NCI-H1694 treated with DMSO at 0.1 percent for 48 hours (cell line): ENCODE data around the gene TPP2.
A peak's percentile ranks its signal among the peaks of the same experiment; 100 is the strongest.

ENCODE experiments used
- DNase-seq: peaks from one replicate; lab custom pipeline; 2025; lab: John Stamatoyannopoulos, UW

Gene TPP2

DNA sequence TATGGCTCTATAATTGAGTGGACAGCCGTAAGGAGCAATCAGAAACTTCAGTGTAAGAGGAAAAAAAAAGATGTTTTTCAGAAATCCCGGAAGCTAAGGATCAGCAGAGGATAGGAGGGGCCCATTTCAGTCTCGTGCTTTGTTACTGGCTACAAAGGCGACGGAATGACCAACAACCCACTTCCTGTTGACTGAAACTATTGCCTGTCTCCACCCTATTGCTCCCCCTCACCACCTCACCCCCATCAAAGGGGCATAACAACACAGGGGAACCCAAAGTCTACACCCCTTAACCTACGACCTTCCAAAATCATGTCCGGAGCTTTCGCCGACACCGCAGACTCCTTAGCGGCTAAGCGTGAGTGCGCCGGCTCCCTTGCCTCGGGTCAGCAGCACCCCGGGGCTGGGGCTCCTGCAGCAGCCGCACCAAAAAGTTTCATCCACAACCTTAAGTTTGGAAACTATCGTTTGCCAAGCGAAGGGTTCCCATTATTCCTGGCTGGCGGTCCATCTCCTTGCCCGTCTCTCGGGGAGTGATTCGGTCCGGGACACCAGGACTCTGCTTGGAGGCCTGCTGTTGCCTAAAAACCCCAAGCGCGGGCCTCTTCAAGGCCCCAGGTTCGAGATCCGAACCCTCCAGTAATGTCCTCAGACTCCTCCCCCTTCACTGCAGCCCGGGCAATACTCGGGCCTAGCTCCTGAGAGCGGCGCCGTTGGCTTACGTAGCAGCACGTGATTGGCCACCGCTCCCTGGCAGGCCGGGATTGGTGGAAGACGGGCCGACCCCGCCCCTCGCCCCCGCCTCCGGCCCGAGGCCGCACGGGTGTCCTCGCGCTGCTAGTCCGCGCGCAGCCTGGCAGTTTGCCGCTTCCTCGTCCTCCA, at the start of gene TPP2:
TPP2 (plus strand) TSS at position 840 of the 882 bp plus-strand sequence. CDS start 53 bp downstream, outside the sequence.
- DNase-seq, result peak; percentile 96

GRCh38 chr13:102548811-102549210, 48.0 kb upstream of the TPP2 start:
- no peak for DNase-seq

DNA sequence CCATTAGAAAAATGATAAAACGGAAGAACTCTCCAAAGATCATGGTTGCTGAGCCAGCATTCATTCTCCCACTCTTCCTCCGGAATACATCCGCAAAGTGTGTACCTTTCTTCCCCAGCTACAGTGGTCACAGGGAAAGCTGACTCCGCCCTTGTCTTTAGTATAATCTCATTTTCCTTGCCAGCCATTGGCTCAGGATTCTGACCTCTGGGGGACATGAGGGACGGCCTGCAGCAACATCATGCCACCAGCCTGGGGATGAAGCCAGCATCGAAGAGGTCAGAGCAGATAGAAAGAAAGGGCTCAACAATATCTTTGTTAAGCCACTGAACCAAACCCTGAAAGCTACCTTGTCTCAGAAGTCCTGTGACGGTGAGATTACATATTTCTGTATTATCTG, 46.3 kb upstream of the TPP2 start:
- DNase-seq, result no peak

DNA sequence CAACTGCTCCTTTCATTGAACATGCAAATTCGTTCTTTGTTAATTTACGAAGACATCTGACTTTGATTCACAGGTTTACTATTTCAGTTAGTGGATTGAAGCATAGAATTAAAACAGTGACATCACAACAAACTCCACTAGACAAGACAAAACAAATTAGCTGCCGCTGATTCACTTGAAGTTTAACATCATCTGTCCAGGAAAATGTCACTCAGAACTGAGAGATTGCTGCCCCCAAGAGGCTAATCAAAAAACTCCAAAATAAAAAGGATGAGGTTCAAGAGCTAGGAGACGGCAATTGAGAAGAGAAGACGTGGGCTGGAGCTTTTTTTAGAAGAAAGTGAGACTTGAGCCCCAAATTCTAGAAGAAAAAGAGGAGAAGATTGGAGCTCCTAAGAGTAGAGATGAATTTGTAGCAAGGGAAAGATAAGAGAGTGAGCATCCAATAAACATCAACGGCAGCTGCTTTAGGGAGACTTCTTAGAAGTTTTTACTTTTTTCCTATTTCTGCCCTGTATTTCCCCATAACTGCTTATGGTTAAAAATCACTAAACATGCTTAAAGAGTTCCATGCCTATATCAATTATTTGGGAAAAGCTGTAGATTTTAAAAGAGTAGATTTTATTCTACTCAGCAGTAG, 40.8 kb upstream of the TPP2 start:
- DNase-seq, result peak; percentile 83

DNA sequence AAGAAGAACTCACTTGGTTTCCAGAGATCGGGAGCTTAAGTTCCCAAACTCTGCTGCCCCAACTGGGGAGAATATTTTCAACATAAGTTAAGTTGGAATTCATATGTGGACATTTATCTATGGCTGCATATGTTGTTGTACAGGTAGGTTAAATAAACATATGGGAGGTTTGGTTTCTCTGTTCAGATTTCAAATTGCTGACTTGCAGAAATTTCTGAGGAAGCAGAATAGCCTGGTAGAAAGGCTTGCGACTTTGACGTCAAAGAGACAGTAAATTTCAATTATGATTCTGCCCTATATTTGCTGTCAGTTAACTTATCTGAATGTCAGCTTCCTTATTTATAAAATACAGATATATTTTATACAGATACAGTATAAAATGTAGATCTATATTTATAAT, 40.0 kb upstream of the TPP2 start:
- DNase-seq, result no peak

DNA sequence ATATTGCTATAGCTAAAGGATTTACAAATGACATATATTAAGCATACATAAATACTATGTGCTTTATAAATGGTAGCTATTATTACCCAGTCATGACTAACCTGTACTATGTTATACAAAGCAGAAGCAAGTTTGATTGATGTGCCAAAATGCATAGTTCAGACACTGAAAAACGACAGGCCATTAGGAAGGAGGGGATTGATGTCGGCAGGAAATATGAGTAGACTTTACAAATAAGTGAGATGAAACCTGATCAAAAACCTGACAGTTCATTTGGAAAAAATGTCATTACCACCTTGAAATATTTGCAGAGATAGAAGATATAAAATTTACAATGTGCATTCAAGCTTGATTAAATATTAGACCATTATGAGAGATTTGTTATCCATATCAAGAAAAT, 38.8 kb upstream of the TPP2 start:
- DNase-seq, result no peak

DNA sequence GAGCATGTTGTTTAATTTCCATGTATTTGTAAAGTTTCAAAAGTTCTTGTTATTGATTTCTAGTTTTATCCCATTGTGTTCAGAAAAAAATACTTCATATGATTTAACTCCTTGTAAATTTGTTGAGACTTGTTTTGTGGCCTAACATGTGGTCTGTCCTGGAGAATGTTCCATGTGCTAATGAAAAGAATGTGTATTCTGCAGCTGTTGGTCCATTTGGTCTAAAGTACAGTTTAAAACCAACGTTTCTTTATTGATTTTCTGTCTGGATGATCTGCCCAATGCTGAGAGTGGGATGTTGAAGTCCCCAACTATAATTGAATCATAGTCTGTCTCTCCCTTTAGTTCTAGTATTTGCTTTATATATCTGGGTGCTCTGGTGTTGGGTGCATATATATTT, 34.9 kb upstream of the TPP2 start:
- DNase-seq, result no peak

GRCh38 chr13:102563267-102563666, 33.5 kb upstream of the TPP2 start:
- DNase-seq, result no peak

DNA sequence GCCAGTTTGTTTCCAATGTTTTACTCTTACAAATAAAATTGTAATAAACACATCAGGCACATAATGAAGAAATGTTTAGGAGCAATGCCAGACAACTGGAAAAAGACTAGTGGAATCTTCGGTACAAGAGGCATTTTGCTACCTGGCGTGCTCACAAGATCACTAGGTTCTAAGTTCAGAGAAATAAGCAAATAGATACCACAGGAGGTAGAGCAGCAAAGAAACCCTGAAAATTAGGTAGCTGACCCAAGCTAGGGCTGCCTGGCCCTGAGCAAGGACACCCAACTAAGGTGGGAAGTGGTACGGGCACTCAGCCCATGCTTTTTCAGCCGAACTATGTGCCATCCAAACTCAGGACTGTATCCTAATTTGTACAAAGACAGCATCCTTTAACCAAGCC, 32.2 kb upstream of the TPP2 start:
- no peak for DNase-seq

DNA sequence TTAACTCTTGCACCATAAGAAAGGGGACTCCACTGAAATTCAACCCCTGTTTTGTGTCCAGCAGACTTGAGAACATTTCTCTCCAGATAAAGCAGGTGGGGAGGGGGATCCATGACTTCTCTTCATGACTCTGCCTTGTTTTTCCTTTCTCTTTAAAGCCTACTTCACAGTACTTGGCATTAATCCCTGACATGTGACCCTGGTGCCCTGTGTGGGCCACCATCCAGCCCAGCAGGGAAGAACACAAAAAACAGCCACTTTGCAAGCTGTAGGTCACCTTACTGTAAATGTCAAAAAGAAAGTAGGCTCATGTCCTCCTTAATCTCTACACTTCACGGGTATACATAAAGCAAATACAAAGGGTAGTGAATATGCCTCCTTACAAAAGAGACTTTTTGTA, 30.3 kb upstream of the TPP2 start:
- no peak for DNase-seq

GRCh38 chr13:102567857-102568256, 28.9 kb upstream of the TPP2 start:
- DNase-seq, result no peak

GRCh38 chr13:102569488-102569887, 27.3 kb upstream of the TPP2 start:
- DNase-seq, result no peak

DNA sequence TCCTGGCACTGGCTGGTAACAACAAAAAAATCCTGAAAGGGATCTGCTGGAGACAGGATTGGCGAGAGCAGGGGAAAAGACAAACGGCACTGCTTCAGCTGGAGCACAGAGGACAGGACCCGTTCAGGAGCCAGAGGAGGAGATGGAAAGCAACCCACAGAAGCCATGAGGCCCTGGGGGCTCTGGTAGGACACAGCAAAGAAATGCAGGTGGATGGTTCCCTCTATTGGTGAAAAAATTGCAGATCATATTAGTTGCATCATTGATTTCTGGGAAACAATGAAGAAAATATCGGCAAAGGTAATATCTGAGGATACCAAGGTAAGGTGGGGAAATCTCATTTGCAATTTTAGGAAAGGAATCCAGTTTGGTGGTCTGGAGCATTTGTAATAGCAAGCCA, 25.7 kb upstream of the TPP2 start:
- peak; percentile 16 for DNase-seq

DNA sequence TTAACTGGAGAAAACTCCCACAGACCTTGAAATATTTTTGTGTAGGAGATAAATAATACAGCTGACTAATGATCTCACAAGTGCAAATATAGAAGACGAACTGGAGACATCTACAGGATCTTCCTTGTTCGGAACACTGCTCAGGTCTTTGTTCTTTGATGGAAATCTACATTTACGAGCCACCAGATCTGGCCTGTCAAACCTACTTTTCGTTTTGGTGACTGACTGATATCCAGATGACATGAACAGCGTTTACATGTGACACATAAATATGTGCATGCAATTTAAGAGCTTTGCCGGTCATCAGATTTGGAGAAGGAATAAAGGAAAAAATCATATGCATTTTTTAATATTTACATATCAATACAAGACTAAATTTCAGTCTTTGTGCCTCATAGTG, 24.5 kb upstream of the TPP2 start:
- no peak for DNase-seq

GRCh38 chr13:102580552-102581169, 16.1 kb upstream of the TPP2 start:
- peak; percentile 83 for DNase-seq

- DNase-seq, result no peak
Observed at GRCh38 chr13:102582256-102582655, 14.5 kb upstream of the TPP2 start.

DNA sequence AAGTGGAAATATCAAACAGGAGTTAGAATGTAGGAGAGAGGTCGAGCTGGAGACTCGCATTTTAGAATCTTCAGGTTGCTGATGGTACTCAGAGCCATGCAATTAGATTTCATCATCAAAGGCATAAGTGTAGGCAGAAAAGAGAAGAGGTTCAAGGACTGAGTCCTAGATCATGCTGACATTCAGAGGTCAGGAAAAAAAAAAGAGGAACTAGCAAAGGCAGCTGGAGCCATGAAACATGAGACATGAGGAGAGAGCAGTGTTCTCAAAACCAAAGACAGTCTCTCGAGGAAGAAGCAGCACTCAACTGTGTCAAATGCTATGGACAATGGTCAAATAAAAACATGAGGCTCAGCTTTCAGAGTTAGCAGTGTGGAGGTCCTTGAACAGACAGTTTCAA, 12.4 kb upstream of the TPP2 start:
- DNase-seq, result no peak

- no peak for DNase-seq
Observed at GRCh38 chr13:102586615-102587014, 10.2 kb upstream of the TPP2 start.

DNA sequence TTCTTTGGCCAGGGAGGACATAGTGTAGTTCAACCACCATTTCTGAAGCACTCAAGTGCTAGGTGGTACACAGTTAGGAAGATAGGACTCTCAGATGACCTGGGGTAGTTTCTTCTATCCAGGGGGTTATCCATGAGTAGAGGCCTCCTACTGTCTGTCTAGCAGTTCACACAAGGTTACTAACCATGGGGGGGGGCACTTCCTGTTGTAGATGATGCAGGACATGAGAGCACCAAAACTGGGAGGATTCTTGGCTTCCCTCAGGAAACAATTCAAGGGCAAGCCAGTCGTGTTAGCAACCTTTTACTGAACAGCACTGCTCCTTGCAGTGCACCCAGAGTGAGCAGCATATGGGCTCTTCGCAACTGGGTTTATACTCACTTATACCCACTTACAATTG, 8.9 kb upstream of the TPP2 start:
- no peak for DNase-seq

GRCh38 chr13:102589301-102589822, 7.4 kb upstream of the TPP2 start:
- DNase-seq, result peak; percentile 97

DNA sequence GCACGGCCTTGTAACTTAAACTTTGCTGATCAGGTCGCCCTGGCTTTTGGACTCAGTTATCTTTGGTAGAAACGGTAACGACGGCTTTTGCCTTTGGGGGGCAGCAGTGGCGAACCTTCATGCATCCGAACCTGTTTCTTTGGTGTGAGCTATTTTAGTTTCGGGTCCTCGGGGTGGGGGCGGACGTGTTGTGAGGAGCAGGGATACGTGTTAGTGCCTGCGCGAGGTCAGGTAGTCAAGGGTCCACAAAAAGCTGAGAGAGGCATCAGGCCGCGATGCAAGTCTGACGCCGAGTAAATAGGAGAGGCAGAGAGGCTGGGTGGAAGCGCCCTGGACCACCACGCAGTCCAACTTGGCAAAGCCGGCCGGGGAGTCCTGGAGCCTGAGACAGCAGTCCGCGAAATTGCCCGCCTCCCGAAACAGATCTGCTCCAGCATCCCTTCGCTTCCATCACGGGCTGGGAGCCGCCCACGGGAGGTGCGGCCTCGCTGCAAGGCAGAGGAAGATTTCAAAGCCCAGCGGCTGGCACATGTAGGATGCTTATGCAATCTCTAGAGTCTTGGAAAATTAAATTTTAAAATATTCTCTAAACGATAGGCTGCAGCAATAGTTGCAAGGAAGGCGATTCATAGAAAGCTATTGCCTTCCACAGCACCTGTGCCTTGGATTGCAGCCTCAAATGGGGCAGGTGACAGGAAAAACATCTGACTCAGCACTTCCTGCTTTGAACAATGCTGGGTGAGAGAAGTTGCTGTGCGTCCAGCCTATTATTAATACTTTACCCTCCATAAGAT, 4.6 kb upstream of the TPP2 start:
- peak; percentile 94 for DNase-seq

DNA sequence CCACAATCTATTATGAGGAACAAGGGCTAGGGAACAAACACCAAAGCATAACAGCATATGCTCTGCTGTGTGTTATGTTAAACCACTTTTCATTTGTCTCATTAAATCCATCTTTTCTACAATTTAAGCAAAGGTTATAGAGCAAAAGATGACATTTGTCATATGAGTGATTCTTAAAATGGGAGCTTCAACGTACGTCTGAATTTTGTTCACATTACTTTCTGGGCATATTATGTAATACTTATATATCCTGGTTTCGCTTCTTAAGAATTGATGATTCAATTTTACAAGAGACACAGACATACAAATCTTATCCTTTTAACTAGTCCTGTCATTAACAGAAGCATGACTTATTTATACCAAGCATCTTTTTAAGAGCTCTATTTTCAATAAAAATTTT, 3.3 kb upstream of the TPP2 start:
- no peak for DNase-seq
